ENCODE measurements around the gene TRIOBP.

Gene TRIOBP

DNA sequence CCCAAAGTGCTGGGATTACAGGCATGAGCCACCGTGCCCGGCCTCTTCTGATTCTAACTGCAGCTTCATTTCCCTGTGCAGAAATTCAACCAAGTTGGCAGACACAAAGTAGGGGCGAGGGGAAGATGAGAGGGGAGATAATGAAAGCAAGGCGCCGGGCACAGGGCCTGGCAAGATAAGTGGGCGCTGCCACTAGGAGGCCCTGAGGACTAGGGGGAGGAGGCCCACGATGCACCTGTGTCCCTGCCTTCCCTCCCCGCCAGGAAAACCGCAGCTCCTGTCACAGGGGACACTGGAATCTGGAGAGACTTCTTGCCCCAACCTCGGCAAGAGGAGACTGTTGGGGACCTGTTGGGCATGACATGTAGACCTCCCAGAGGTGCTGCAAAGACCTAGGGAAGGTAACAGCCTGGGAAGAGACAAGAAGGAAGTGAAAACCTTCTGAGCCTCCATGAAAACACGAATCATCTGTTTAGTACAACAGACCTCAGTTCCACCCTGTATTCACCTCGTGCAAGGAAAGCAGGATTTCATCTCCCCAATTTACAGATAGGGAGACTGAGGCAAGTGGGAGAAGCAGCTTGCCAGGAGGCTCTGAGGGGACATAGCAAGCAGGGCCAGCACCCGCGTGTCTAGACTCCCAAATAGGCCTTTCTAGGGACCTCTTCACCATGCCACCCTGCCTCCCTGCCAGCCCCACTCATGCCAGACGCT, 24.5 kb upstream of the TRIOBP start:
- no peak overlapping the region for H3K27ac ChIP-seq (ENCODE audit: low read length)
- H3K9me3 ChIP-seq (ENCODE audit: control insufficient read depth, insufficient read depth, low read length): no peaks in the 10 kb centered on the region
- H3K4me1 ChIP-seq (ENCODE audit: control insufficient read depth, insufficient read depth, low read length): peaks cover 9% of the 10 kb centered on the region
- H3K27me3 ChIP-seq (ENCODE audit: control insufficient read depth, insufficient read depth, low read length): no peaks in the 10 kb centered on the region
- WGBS (ENCODE audit: insufficient coverage, insufficient read length): no CpG with 5 or more reads among the region's 15 CpGs
- no peaks in the 10 kb centered on the region for H3K36me3 ChIP-seq (ENCODE audit: control insufficient read depth, insufficient read depth, low read length)
- DNase-seq (ENCODE audit: low read depth, low spot score): no peak
- H3K4me3 ChIP-seq (ENCODE audit: low read length): no peak overlapping the region

DNA sequence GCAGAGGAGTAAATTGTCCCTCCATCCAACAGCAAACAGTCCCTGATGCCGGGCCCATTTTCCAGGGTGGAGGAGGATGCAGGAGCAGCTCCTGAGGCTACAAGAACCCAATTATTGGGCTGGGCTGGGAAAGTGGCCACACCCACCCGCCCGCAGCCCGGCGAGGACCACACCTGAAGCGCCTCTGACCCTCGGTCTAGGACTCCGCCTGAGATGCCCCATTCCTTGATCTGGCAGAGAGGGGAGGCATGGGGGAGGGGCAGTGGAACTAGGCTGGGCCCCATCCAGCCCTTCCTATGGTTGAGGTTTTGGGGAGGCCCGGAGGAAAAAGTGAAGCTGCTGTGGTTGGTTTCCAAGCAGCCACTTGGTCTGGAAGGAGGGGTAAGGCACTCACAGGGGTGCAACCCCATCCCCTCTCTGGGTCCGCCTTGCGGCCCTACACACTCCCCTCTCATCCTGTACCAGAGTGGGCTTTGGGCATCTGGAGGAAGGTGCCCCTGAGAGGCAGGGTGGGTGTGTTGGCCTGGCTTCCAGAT, 23.9 kb upstream of the TRIOBP start:
- no peak overlapping the region for H3K27ac ChIP-seq (ENCODE audit: low read length)
- no peaks in the 10 kb centered on the region for H3K27me3 ChIP-seq (ENCODE audit: control insufficient read depth, insufficient read depth, low read length)

DNA sequence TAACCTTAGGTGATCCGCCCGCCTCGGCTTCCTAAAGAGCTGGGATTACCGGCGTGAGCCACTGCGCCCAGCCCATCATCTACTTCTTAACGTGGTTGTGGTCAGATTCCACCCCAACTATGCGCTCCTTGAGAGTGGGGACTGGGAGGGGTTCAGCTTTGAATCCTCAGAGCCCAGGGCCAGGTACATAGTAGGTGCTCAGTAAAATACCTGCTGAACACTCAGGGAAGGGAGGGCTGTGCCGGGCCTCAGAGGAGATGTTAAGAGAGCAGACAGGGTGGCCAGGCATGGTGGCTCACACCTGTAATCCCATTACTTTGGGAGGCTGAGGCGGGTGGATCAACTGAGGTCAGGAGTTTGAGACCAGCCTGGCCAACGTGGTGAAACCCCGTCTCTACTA, 22.6 kb upstream of the TRIOBP start:
- peaks cover 12% of the 10 kb centered on the region for H3K4me1 ChIP-seq (ENCODE audit: control insufficient read depth, insufficient read depth, low read length)
- no peaks in the 10 kb centered on the region for H3K9me3 ChIP-seq (ENCODE audit: control insufficient read depth, insufficient read depth, low read length)
- H3K36me3 ChIP-seq (ENCODE audit: control insufficient read depth, insufficient read depth, low read length): peaks cover 3% of the 10 kb centered on the region; the same call in 1 of the 2 replicates
- no peak overlapping the region for H3K4me3 ChIP-seq (ENCODE audit: low read length)
- WGBS (ENCODE audit: insufficient coverage, insufficient read length): no CpG with 5 or more reads among the region's 12 CpGs
- no peaks in the 10 kb centered on the region for H3K27me3 ChIP-seq (ENCODE audit: control insufficient read depth, insufficient read depth, low read length)
- DNase-seq (ENCODE audit: low read depth, low spot score): no peak
- no peak overlapping the region for H3K27ac ChIP-seq (ENCODE audit: low read length)

More for the DNA sequence above, 23.9 kb upstream of the TRIOBP start:
- Histone ChIP-seq H3K9me3 (ENCODE audit: control insufficient read depth, insufficient read depth, low read length) (no peaks in the 10 kb centered on the region), H3K36me3 (ENCODE audit: control insufficient read depth, insufficient read depth, low read length) (no peaks in the 10 kb centered on the region), H3K4me3 (ENCODE audit: low read length) (no peak overlapping the region), H3K4me1 (ENCODE audit: control insufficient read depth, insufficient read depth, low read length) (peaks cover 10% of the 10 kb centered on the region)
- DNase-seq (ENCODE audit: low read depth, low spot score): no peak
- WGBS (ENCODE audit: insufficient coverage, insufficient read length): no CpG with 5 or more reads among the region's 11 CpGs

DNA sequence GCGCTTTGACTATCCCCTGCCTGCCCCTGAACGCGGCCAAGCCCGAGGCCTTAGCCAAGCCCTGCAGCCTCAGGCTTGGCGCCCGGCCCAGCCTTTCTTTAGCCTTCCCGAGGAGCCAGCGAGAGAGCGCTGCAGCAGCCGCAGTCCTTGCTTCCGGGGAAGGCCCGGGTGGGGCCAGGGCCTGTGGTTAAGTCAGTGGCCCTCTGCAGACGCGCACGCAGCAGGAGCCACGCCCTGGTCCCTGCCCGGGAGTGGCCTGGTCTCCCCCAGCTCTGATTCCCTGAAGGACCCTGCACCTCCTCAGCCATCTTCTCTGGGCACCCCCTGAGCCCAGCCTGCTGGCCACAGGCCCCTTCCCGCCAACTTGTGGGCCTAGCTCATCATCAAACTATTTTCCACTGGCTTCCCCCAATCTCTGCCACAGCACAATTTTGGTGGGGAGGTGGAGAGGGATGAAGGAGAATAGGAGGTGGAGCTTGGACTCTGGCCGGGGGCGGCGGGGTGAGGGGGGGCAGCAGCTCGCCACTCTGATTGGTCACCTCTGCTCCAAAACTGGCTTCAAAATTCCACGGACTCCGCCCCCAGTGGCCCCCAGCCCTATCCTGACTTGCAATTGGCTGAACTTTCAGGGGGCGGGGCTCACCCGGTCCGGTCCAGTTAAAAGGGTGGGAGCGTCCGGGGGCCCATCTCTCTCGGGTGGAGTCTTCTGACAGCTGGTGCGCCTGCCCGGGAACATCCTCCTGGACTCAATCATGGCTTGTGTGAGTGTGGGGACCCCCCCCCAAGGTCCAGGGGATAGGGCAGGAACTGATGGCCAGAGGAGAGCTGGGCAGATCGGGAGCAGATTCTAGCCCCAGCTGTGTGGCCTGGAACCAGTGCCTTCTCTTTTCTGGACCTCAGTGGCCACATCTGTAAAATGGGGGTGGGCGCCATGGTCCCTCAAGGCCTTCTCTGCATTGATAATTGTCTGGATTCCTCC, 21.6 kb upstream of the TRIOBP start, which contains the start of gene LGALS1:
TSS of gene LGALS1 (plus strand) at position 686 of the 979 bp plus-strand sequence. CDS start at position 753, 67 bp downstream.
- peaks cover 3% of the 10 kb centered on the region; the same call in 1 of the 2 replicates for H3K36me3 ChIP-seq (ENCODE audit: control insufficient read depth, insufficient read depth, low read length)
- H3K4me3 ChIP-seq (ENCODE audit: low read length): peak within 1 kb of the TSS; percentile 5; the same call in 1 of the 2 replicates
- DNase-seq (ENCODE audit: low read depth, low spot score): no peak
- H3K4me1 ChIP-seq (ENCODE audit: control insufficient read depth, insufficient read depth, low read length): peaks cover 12% of the 10 kb centered on the region
- no peaks in the 10 kb centered on the region for H3K9me3 ChIP-seq (ENCODE audit: control insufficient read depth, insufficient read depth, low read length)
- H3K27ac ChIP-seq (ENCODE audit: low read length): no peak within 1 kb of the TSS
- no CpG with 5 or more reads among the region's 34 CpGs for WGBS (ENCODE audit: insufficient coverage, insufficient read length)
- H3K27me3 ChIP-seq (ENCODE audit: control insufficient read depth, insufficient read depth, low read length): no peaks in the 10 kb centered on the region

DNA sequence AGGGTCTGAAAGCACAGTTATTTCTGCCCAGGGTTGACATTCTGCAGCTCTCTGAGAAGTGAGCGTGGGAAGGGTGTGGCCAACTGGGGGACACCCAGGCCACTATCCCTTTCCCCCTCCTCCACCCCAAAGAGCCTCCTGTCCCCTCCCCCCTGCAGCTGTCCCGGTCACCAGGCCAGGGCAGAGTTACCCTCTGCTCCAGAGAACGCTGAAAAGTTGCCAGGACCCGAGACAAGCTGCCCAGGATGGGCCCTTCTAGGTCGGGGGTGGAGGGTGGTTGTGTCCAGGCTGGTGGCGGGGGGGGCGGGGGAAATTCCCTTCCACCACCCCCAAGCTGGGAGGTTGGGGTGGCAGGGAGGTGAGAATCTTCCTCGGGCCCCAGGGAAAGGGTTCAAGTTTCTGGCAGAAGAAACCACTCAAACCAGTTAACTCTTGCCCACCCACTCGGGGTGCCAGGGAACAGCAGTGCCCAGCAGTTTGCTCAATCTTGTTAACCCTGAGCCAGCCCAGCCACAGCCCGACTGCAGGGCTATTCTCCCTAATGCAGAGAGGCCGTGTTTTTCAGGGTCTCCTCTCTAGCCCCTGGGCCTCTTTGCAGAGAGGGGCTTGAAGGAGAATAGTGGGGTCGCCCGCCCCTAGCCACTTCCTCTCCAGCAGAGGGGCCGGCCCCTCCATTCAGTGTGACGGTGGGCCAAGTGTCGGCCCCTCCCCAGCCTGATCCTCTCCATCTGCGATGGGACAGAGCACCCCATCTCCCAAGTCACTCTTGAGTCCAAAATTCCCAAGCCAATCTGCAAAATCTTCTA, 20.7 kb upstream of the TRIOBP start:
- no CpG with 5 or more reads among the region's 17 CpGs for WGBS (ENCODE audit: insufficient coverage, insufficient read length)
- Histone ChIP-seq H3K27ac (ENCODE audit: low read length) (no peak overlapping the region), H3K27me3 (ENCODE audit: control insufficient read depth, insufficient read depth, low read length) (no peaks in the 10 kb centered on the region), H3K36me3 (ENCODE audit: control insufficient read depth, insufficient read depth, low read length) (peaks cover 3% of the 10 kb centered on the region; the same call in 1 of the 2 replicates), H3K9me3 (ENCODE audit: control insufficient read depth, insufficient read depth, low read length) (no peaks in the 10 kb centered on the region), H3K4me3 (ENCODE audit: low read length) (peak overlapping the region; percentile 41; the same call in 1 of the 2 replicates), H3K4me1 (ENCODE audit: control insufficient read depth, insufficient read depth, low read length) (peaks cover 12% of the 10 kb centered on the region)
- DNase-seq (ENCODE audit: low read depth, low spot score): no peak

DNA sequence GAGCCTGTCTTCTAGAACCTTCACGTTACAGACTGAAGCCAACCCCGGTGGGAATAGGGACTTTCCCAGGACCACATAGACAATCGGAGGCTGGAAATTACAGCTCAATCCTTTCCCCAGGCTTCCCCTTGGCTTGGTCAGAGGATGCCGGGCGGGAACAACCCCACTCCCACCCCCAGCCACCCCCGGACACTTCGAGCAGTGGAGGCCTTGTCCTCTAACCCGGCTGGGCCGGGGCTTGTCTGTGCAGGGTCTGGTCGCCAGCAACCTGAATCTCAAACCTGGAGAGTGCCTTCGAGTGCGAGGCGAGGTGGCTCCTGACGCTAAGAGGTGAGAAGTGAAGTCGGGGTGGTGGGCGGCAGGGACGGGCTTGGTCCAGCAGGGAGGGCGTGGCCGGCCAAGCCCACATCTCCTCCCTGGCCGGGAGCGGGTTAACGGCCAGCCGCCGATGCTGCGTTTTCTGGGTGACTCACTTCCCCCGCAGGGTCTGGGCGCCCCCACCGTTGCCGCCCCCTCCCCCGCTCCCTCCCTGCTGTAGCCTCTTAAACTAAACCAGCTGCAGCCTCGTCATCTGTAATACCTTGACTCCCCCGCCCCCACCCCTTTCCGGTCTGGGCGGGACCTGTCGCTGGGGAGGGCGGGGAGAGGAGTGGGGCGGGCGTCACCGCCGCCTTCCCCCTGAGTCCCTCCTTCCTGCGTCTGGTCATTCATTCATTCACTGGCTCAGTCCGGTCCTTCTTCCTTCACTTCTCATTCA, 19.9 kb upstream of the TRIOBP start:
- no peak for DNase-seq (ENCODE audit: low read depth, low spot score)

DNA sequence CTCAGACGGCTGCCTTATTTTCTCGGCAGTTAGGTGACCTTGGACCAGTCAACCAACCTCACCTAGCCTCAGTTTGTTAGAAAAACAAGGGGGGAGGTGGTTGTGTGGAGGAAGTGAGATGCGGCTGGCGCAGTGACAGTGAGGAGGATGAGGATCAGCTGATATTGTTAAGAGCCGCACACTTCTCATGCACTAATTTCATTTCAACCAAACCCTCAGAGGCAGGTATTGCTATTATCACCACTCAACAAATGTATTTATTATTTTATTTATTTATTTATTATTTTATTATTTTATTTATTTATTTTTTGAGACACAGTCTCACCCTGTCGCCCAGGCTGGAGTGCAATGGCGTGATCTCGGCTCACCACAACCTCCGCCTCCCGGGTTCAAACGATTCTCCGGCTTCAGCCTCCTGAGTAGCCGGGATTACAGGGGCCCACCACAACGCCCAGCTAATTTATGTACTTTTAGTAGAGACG, 19.3 kb upstream of the TRIOBP start:
- WGBS (ENCODE audit: insufficient coverage, insufficient read length): no CpG with 5 or more reads among the region's 15 CpGs
- Histone ChIP-seq H3K4me1 (ENCODE audit: control insufficient read depth, insufficient read depth, low read length) (peaks cover 12% of the 10 kb centered on the region), H3K27ac (ENCODE audit: low read length) (no peak overlapping the region), H3K27me3 (ENCODE audit: control insufficient read depth, insufficient read depth, low read length) (no peaks in the 10 kb centered on the region), H3K4me3 (ENCODE audit: low read length) (peak overlapping the region; percentile 41; the same call in 1 of the 2 replicates), H3K9me3 (ENCODE audit: control insufficient read depth, insufficient read depth, low read length) (no peaks in the 10 kb centered on the region), H3K36me3 (ENCODE audit: control insufficient read depth, insufficient read depth, low read length) (peaks cover 3% of the 10 kb centered on the region; the same call in 1 of the 2 replicates)
- DNase-seq (ENCODE audit: low read depth, low spot score): no peak

More for the DNA sequence above, 19.9 kb upstream of the TRIOBP start:
- no CpG with 5 or more reads among the region's 42 CpGs for WGBS (ENCODE audit: insufficient coverage, insufficient read length)
- peaks cover 3% of the 10 kb centered on the region; the same call in 1 of the 2 replicates for H3K36me3 ChIP-seq (ENCODE audit: control insufficient read depth, insufficient read depth, low read length)
- no peaks in the 10 kb centered on the region for H3K27me3 ChIP-seq (ENCODE audit: control insufficient read depth, insufficient read depth, low read length)
- peak overlapping the region; percentile 41; the same call in 1 of the 2 replicates for H3K4me3 ChIP-seq (ENCODE audit: low read length)
- no peaks in the 10 kb centered on the region for H3K9me3 ChIP-seq (ENCODE audit: control insufficient read depth, insufficient read depth, low read length)
- peaks cover 12% of the 10 kb centered on the region for H3K4me1 ChIP-seq (ENCODE audit: control insufficient read depth, insufficient read depth, low read length)
- no peak overlapping the region for H3K27ac ChIP-seq (ENCODE audit: low read length)

DNA sequence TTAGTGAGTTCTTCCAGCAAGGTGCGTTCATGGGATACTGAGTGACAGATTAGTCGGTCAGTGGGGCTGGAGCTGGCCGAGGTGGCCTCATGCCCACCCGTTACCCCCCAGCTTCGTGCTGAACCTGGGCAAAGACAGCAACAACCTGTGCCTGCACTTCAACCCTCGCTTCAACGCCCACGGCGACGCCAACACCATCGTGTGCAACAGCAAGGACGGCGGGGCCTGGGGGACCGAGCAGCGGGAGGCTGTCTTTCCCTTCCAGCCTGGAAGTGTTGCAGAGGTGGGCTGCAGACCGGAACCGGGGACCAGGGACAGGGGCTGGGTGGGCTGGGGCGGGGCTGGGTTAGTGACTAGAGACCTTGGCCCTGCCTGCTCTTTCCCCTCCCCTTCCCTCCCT, 18.5 kb upstream of the TRIOBP start:
- H3K9me3 ChIP-seq (ENCODE audit: control insufficient read depth, insufficient read depth, low read length): no peaks in the 10 kb centered on the region
- H3K27me3 ChIP-seq (ENCODE audit: control insufficient read depth, insufficient read depth, low read length): no peaks in the 10 kb centered on the region
- DNase-seq (ENCODE audit: low read depth, low spot score): no peak
- no CpG with 5 or more reads among the region's 18 CpGs for WGBS (ENCODE audit: insufficient coverage, insufficient read length)
- H3K27ac ChIP-seq (ENCODE audit: low read length): no peak overlapping the region
- H3K4me3 ChIP-seq (ENCODE audit: low read length): no peak overlapping the region
- H3K4me1 ChIP-seq (ENCODE audit: control insufficient read depth, insufficient read depth, low read length): peaks cover 12% of the 10 kb centered on the region
- H3K36me3 ChIP-seq (ENCODE audit: control insufficient read depth, insufficient read depth, low read length): peaks cover 3% of the 10 kb centered on the region; the same call in 1 of the 2 replicates

DNA sequence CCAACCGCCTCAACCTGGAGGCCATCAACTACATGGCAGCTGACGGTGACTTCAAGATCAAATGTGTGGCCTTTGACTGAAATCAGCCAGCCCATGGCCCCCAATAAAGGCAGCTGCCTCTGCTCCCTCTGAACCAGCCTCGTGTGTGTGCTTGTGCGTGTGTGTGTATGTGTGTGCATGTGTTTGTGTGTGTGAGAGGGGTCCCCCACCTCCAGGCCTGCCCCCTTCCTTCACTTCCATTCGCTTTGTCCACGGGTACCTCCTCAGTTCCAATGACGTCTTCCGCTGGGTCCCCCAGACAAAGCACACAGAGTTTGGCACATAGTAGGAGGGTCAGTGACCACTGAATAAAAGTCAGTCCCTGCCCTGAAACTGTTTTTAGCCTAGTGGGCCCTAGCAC, 17.2 kb upstream of the TRIOBP start:
- Histone ChIP-seq H3K4me3 (ENCODE audit: low read length) (no peak overlapping the region), H3K9me3 (ENCODE audit: control insufficient read depth, insufficient read depth, low read length) (no peaks in the 10 kb centered on the region), H3K27ac (ENCODE audit: low read length) (no peak overlapping the region), H3K4me1 (ENCODE audit: control insufficient read depth, insufficient read depth, low read length) (peaks cover 12% of the 10 kb centered on the region), H3K27me3 (ENCODE audit: control insufficient read depth, insufficient read depth, low read length) (no peaks in the 10 kb centered on the region), H3K36me3 (ENCODE audit: control insufficient read depth, insufficient read depth, low read length) (peaks cover 3% of the 10 kb centered on the region; the same call in 1 of the 2 replicates)
- WGBS (ENCODE audit: insufficient coverage, insufficient read length): no CpG with 5 or more reads among the region's 8 CpGs
- DNase-seq (ENCODE audit: low read depth, low spot score): no peak
